ENCODE measurements around the gene FGFR2.

The FGFR2 gene

DNA sequence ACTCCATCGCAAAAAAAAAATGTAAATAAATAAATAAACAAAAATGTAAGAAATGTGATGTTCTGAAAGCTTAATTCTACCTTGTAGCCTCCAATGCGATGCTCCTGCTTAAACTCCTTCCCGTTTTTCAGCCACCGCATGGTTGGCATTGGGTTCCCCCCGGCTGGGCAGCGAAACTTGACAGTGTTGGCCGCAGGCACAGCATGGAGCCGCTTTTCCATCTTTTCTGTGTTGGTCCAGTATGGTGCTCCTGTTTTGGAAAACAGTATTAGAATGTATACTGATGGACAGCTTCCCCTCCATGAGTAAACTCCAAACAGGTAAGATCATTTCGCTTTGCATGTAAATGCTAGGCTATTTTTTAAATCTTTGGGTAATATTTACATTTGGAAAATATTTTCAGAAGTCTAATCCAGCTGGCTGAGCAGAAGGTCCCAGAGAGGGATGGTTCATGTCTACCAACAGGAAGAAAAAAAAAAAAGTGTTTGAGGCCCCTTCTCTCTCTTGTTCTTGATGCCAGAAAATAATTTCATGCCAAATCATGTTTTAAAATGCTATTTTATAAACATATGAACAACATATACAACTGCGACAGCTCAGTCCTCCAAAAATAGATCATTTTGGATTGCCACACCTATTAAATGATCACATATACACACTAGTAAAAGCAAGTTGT is 46.9 kb downstream of the FGFR2 start:
- no peak for DNase-seq

DNA sequence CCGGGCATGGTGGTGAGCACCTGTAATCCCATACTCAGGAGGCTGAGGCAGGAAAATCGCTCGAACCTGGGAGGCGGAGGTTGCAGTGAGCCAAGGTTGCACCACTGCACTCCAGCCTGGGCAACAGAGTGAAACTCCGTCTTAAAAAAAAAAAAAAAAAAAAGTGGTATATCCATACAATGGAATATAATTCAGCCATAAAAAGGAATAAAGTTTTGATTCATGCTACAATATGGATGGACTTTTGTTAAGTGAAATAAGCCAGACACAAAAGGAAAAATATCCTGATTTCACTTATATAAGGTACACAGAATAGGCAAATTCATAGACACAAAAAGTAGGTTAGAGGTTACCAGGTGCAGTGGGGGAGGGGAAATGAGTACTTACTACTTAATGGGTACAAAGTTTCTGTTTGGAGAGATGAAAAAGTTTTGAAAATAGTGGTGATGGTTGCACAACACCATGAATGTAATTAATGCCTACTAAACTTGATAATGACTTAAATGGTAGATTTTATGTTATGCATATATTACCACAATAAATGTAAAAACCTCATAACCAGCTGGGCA is 53.9 kb downstream of the FGFR2 start:
- no peak for DNase-seq

DNA sequence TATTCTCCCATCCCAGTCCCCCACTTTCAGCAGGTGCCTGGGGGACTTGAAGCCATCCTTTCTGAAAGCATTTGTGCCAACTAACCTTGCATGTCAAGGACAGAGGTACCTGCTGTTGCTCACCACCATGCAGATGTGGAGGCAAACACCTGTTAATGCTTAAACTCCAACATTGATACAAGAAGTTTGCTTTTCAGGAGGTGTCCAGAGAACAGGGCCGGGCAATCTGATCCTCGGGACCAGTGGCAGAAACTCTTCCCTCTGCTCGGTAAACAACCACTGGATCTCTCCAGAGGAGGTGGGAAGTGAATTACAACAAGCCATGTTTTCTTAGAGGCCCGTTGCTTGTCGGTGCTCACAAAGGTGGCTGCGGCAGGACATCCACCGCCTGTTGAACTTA is 54.7 kb downstream of the FGFR2 start:
- no peak for DNase-seq

DNA sequence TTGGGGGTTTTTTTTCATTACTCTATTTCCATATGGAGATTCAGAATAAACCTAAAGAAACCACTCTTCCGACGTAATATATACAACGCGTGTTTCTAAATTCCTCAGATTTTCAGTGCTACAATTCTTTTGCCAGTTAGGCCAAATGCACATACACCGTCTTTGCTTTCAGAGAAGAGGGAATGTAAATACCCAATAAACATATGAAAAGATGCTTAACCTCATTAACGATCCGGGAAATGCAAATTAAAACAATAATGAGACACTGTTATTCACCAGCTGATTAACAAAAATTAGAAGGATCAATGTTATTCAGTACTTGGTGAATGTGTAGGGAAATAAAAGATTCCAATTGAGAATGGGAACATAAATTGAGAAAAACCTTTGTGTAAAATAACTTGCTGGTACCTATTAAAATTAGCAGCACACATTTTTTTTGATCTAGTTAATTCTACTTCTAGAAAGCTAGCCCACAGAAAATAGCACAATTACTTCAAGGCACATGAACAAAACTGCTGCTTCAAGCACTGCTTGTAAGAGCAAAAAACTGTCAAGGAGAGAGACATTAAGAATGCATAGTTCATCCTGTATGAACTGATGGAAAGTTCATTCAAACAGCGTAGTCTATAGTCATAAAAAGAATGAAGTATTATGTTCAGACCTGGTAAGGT is 56.7 kb downstream of the FGFR2 start:
- DNase-seq = no peak

DNA sequence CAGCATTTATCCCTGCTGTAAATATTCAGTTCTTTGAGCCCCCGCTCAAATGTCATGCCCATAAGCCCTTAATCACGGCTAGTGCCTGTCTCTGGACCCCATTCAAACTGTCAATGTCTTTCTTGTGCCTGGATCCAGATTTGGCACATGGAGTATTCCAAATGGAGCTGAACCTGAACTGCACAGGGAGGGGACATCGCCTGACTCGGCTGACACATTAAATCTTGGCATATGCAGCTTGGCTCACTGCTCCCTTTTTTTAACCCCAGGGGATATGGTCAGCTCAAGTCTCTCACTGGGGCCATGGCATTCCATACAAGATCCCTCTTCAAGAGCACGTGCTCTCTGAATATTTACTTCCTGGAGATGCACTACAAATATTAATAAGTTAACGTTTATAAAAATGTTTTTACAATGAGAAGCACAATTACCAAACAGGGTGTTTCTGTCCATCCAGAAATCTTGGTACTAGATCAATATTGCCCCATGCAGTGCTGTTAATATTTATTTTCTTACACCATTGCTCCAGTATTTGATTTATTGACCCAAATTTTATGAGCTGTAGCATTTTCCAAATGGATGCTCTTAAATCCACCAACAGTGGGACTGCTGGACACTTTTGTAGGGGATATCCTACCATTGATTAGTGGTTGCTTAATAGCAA is 57.4 kb downstream of the FGFR2 start:
- DNase-seq = no peak

DNA sequence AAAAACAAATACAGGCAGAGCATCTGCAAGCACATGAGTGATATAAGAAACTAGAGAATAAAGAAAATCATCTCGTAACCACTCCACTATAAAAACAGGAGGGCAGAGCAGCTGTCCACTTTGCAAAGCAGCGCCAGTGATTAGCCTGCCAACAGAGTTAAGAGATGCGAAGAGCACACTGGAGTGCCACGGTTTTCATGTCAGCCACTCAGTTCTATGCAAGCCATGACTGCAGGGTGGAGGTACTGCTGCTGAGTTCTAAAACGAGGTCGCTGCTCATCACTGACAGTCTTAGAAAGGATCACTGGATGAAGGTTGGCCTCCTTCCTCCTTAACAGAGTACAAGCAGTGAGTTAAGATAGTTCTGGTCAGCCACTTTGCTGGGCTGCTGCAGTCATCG is 58.5 kb downstream of the FGFR2 start:
- no peak for DNase-seq

DNA sequence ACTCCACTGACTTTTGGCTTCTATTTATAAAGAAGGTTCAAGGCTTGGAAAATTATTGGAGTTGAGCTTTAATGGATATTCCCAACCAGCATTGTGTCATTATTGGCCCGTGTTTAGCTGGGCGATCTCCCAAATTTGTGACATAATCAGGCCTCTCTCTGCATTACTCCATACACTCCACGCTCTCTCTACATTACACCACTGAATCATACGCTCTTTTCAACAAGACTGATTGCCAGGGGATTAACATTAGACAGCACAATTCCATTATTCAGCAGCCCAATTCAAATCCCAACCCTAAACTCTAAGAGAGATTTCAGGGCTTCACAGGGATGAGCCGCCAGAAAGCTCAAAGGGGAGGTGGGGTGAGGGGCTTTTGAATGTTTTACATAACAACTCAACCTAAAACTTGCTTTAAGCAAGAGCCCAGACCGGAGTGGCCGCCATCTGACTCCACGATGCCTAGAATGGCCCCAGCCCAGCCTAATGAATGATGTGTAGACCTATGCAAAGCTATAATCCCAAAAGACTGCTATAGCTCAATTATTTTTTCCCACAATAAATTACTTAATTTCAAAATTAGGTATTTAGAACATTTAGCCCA is 61.8 kb downstream of the FGFR2 start:
- no peak for DNase-seq

DNA sequence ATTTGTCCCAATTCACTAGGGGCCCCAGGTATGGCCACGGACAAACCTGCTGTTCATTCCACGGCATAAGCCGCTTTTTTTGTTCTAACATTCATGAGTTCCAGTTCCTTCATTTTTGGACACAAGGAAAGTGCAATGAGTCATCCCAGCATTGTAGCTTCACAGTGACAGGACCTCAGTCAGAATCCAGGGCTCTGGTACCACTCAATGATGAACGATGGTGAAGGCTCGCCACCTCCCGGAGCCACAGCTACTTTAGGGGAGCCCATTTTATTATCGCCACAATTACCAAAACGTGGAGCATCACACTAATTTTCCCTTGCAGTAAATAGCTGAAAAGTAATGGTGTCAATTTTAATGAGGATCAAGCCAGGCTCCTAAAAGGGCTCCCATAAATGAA is 62.9 kb downstream of the FGFR2 start:
- no peak for DNase-seq

DNA sequence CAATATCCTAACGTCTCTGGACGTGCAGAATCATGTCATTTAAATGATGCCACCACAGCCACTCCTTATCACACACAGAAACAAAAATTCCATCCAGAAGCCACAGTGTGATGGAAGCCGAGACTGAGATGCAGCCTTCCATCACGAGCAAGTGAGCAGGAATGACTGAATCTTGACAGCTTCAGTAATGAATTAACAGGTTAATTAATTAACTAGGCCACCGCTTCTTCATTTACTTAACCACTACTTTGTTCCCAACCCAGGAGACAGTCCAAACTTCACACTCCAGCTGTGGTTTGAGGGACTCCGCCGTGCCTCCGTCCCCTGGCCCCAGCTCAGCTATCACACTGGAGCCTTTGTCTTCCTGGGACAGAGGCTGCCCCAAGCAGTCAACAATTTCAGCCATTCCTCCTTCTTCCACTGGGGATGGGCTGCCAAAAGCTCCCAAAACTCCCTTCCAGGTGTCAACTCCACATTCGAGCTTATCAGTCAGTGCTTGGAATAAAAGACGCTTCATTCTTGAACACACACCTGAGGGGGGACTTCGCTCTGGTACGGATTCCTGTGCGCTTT is 65.9 kb downstream of the FGFR2 start:
- no peak for DNase-seq

DNA sequence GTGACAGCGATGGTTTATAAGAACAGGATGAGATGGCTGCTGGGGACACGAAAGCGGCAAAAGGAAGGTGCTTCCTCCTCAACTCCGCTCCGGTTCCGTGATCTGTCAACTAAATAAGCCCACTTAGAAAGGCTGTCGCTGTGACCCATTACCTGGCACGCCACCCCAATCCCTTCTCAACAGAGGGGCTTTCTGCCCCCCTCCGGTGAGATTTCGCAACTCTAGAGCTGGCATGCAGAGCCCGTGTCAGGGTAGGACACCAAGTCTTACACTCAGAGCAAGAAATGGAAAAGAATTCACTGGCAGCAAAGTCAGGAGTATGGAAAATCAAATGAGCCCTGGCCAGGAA is 66.4 kb downstream of the FGFR2 start:
- DNase-seq = no peak

DNA sequence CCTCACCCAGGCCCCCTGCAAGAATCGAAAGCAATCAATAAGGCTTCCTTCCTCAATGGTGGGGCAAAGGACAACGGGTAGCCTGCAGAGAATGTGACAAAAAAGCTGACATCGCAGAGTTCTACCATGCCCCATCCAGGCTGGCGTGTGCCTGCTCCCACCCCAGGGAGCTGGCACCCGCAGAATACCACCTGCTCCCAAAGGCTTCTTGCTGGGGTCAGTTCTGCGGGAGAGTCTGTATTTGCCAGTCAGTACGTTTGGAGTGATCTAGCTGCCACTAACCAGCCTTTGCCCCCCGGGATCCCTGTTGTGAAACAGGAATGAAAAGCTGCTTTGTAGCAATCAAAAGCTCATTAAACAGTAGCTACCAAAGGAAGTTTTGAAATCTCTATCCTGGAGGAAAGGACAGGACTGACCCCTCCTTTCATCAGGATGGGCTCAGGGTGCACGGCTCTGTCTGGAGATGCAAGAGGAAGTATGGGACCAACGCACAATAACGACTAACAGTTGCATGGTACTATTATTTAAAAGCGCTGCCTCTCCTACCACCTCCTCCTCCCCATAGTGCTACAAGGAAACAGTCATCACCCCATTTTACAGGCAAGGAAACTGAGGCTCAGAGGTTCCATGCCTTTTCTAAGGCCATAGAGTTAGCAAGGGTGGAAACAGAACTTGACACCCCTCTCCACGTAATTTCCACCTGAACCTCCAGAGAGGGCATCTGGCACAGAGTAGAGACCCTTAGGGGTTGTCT is 67.0 kb downstream of the FGFR2 start:
- no peak for DNase-seq

DNA sequence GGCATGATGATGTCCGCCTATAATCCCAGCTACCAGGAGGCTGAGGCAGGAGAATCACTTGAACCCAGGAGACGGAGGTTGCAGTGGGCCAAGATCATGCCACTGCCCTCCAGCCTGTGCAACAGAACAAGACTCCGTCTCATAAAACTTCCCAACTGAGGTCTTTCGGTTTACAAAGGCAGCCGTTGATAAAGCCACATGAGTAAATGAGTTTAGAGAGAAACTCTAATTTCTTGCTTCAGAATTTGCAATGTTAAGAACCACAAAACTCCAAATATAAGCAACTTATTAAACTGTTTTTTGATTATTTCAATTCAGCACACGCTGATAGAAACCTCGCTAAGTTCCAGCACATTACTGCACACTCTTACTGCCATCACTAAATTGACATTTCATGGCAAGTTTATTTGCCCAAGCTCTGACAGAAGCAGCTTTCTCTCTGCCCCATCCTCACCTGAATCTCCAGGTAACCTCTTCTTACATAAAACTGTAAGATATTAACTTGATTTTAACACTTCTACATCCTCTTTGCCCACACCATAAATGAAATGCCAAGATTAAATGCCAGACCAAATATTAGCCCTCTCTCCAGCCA is 67.7 kb downstream of the FGFR2 start:
- DNase-seq = no peak

DNA sequence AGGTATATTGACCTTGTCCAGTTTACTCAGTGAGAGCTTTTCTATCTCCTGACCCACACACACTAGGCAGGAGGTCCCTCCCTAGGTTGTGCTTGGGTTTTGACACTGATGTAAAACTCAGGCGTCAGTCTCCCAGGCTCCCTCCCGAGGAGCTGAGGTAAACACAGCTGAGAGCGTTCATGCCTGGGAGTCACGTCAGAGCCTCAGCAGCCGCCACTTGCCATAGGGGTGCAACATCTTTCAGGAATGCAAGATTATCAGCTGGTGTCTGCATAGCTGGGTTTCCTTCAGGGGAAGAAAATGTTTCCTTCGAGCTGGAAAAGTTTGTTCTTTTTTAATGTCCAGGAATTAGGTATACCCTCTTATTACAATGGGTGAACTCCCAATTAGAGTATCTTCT is 70.6 kb downstream of the FGFR2 start:
- no peak for DNase-seq

DNA sequence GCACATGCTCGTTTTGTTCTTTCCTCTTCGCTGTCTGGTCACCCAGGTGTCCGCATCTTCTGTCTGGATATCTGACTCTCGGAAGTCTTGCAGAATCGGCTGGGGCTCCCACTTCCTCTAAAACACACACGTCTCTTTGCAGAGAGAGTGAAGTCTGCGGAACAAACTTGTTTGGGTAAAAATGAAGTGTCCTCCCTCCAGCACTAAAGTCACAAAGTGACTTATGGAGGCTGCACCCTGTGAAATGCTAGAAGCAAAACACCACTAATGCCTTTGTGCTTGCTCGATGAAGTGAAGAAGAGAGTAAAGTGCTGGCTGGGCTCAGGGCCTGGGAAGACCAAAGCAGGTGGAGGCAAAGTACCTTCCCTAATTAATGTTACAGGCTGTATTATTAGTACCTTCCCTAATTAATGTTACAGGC is 71.4 kb downstream of the FGFR2 start:
- DNase-seq = peak in 1 of 2 experiments; percentile 8

DNA sequence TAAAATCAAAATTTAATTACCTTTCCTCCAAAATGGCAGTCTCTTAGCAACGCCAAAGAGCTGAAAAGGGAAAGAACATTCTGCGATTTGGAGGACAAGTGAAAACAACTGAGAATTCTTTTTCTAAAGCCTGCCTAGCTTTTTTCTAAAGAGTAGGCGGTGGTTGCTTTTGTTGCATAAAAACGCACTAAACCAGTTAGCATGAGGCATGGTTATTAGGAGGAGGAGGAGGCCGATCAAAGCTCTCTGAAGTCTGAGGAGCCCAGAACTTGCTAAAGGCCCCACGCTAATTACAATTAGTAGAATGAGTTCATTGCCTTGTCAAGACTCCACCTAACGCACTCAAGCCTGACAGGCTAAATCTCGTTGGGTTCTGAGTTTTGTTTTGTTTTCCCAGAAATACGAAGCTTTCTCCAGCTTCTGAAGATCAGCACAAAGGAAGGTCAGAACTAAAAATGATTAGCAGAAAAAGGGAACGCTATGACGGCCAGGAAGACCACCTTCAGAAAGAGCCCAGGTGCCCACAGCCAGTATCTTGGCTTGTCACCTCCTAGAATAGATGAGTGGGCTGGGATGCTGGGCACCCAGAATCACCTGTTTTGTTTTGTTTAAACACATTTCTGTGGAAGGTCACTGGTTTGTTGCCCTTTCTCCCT is 72.0 kb downstream of the FGFR2 start:
- DNase-seq = no peak

DNA sequence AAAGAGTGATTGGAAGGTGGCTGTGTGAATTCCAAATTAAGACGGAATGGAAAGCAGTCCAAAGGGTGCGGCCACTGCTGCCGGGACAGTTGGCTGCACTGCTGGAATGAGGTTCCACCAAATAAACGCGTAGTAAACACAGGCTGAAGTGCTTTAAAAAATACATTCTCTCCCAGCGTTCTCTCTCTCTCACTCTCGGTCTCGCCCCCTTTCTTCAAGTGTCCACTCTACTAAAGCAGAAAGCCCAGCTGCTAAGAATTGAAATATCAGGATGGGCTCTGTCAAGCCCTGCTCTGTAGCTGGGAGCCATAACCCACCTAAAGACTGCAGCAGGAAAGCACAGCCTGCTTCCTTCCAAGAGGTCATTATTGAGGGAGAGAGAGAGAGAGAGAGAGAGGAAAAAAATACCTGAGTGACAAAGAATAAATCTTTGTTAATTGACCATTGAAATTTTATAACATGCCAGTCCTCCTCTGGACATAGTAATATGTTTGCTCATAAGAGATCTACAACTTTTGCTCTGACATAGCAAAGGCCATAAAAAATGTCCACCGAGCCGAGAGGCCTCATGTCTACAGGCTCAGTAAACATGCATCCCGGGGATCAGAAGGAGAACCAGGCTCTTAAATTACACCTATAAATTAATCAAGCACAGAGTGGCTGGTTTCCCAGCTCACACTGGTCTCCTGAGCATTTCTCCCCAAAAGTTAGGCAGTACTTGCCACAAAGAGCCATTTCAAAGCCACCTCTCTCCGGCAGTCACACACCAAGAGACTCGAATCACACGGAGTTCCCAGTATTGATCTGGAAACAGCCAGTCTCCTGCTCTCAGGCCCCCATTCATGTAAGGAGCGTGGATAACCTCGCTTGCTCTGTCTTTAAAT is 72.8 kb downstream of the FGFR2 start:
- no peak for DNase-seq

DNA sequence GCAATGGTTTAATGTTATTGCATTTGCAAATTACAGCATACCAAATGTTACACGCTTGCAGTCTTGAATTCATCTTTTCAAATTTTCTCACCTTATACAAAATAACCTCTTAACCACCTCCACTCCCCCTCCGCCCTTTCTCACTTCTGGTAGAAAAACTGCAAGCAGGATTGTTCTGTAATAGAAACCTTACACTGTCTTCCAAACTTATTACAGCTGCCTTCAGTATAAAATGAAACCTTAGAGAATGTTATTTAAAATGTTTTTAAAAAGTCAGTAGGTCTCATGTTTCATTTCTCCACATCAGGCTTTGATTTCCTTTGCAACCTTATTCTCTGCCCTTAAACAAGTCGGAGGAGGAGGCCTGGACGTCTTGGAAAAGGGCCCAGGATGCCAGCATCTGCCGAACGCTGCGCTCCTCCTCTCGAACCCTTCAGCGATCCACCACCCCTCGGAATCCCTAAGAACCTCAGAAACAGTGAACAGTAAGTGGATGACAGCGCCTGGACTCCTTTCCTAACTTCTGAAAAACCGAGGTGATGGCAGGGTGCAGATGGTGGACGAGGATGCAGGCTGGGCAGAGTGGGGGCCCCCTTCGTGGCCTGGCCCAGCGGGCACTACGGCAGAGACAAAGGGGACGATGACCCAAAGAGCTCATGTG is 74.0 kb downstream of the FGFR2 start:
- no peak for DNase-seq

DNA sequence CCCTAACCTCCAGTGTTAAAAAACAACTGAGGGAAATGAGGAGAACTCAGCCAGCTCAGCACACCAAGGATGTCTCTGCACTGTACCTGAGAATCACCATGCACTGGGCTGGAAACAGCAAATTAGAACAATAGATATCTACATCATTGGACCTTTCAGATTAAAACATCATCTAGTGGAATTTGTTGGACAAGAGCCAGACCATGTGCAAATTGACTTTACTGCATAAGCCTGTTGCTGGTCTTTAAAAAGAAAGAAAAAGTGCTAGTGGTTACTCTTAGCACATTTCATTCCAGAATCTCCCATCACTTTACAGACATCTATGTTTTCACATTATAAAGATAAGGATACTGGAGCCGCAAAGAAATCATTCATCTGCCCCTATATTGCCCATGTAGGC is 75.4 kb downstream of the FGFR2 start:
- no peak for DNase-seq

DNA sequence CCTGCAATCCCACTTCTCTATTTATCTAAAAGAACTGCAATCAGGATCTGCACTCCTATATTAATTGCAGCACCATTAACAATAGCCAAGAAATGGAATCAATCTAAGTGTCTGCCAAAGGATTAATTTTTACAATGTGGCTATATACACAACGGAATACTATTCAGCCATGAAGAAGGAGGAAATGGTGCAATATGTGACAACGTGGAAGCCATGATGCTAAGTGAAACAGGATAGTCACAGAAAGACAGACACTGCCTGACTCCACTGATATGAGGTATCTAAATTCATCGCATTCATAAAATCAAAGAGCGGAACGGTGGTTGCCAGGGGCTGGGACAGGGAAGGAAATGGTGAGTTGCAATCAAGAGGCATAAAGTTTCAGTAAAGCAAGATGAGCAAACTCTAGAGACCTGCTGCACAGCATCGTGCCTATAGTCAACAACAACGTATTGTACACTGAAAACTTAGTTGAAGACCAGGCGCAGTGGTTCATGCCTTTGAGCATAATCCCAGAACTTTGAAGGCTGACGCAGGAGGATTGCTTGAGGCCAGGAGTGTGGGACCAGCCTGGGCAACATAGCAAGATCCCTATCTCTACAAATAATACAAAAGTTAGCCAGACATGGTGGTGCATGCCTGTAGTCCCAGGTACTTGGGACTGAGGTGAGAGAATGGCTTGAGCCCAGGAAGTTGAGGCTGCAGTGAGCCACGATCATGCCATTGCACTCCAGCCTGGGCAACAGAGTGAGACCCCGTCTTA is 76.3 kb downstream of the FGFR2 start:
- DNase-seq = no peak

Measured in Kasumi-1 (cell line).